Heart left ventricle (tissue), 16 donors: Measurements from ENCODE around the gene IFNAR1. TPM values are rescaled to one million over a fixed set of nuclear protein-coding genes. Genes with fewer than 3 reads are reported as not detected.

Experiments used
- ATAC-seq, 4 donors: fragments of 200-7000 bp; cut with Tn5 transposase; one replicate each; pipeline ENCODE4 v1.9.1; 2020 to 2022; ENCODE audit warnings: moderate library complexity in 4 of 4, mild to moderate bottlenecking in 3 of 4, moderate number of reproducible peaks in 1 of 4
- DNase-seq, 5 donors: peaks; one replicate each; pipeline ENCODE4 v3.0.0-alpha.2; 2020
- H3K27ac ChIP-seq, 12 donors: fragments of 200-600 bp; sonication (generic) in 4 of 12; one replicate each; pipeline versions ENCODE4 v1.5.0 to v1.8.0; 2016 to 2022; ENCODE audit warnings: mild to moderate bottlenecking in 2 of 12
- H3K27me3 ChIP-seq, 9 donors: fragments of 200-600 bp; sonication (generic) in 2 of 9; one replicate each; pipeline versions ENCODE4 v1.5.1 to v1.8.0; 2016 to 2022; ENCODE audit warnings: mild to moderate bottlenecking in 3 of 9
- H3K36me3 ChIP-seq, 9 donors: fragments of 200-600 bp; sonication (generic) in 2 of 9; one replicate each; pipeline versions ENCODE4 v1.5.0 to v1.8.0; 2018 to 2022; ENCODE audit warnings: mild to moderate bottlenecking in 2 of 9
- H3K4me1 ChIP-seq, 12 donors: fragments of 200-600 bp; sonication (generic) in 4 of 12; one replicate each; pipeline versions ENCODE4 v1.5.0 to v1.8.0; 2016 to 2022; ENCODE audit warnings: mild to moderate bottlenecking in 3 of 12
- H3K4me3 ChIP-seq, 12 donors: fragments of 200-600 bp; sonication (generic) in 4 of 12; one replicate each; pipeline versions ENCODE4 v1.5.0 to v1.8.0; 2017 to 2022; ENCODE audit warnings: mild to moderate bottlenecking in 9 of 12, moderate library complexity in 4 of 12
- H3K9me3 ChIP-seq, 12 donors: fragments of 200-600 bp; sonication (generic) in 4 of 12; one replicate each; pipeline versions ENCODE4 v1.5.0 to v1.8.0; 2016 to 2022; ENCODE audit warnings: mild to moderate bottlenecking in 1 of 12
- POLR2A ChIP-seq, 2 donors: fragments of 450-650 bp; IDR thresholded peaks; one replicate each; pipeline ENCODE4 v1.6.1; 2017; ENCODE audit warnings: antibody characterized with exemption in 2 of 2, mild to moderate bottlenecking in 2 of 2, moderate library complexity in 2 of 2
- WGBS, 4 donors: extraction: QIAGEN DNeasy Blood & Tissue Kit in 2 of 4; methylation state at CpG; one replicate each; pipeline versions ENCODE4 v1.1.5 to v1.1.7; 2013 to 2018; 5-methylcytosine and 5-hydroxymethylcytosine counted together
- intact Hi-C, 10 donors: fragments of 100-400 bp; cut with DNase I; formaldehyde crosslinking; loops; one replicate each; pipeline versions ENCODE4 v1.11.1 to v1.14.2; 2022
- polyA plus RNA-seq, 2 donors: library from polyadenylated mRNA; stranded (reverse); fragments of 200-250 nt; gene quantifications; one replicate each; pipeline ENCODE4 v1.2.3, GENCODE V29; 2013
- total RNA-seq, 9 donors: library from RNA; depleted of rRNA in 2 of 9; stranded (reverse); fragments of >200 nt in 2 of 9; fragmentation: NEBNext Ultra II Directional in 3 of 9; extraction: Animal tissue kit (Norgen Biotek cat#: 25700) in 3 of 9; gene quantifications; one replicate each; pipeline versions ENCODE4 v1.1.0 to v1.2.4, GENCODE V29; 2016 to 2023
- TF ChIP-seq, protein P1 (sequence below), 12 donors: fragments of 200-600 bp; sonication (generic) in 4 of 12; IDR thresholded peaks; one replicate each; pipeline versions ENCODE4 v1.5.0 to v1.8.0; 2018 to 2022; ENCODE audit warnings: antibody characterized with exemption in 12 of 12, mild to moderate bottlenecking in 5 of 12
- donor health status: ischemic (EF 13 %, LVEDD 7.1; RV severe dilation, severe dysfunction).
- donor health status: healthy with polysubstance abuse.
- donor health status: DM: no; HTN: yes; CAD: no.
- donor health status: DM: no; HTN: no; CAD: no.
- donor health status: ischemic (EF 25% LVEDD 6.9; RV normal size, moderate dysfunction).
- donor health status: ischemic (EF 25% LVEDD 5.7; RV mildly dilated, moderate dysfunction).
- donor health status: healthy.
- donor health status: DM: yes; HTN: yes; CAD: no.
- donor health status: ischemic (EF 35%, LVEDD 5.7; RV mildly dilated, moderate dysfunction).
- donor health status: nonischemic (EF 11% LVEDD 7.7; RV severe dilation, severe dysfunction).
- donor health status: DM: yes; HTN: yes; CAD: no.
- donor health status: PGD.
- donor health status: ischemic (EF 29% LVEDD 5.4; RV normal size, mild dysfunction).
- donor health status: nonischemic (EF 23%, LVEDD 6.1; RV moderate dilation, normal function).

The IFNAR1 gene
- total and polyA plus RNA-seq, 11 donors, result 6.5 to 38.9 (median 22.5) TPM

DNA sequence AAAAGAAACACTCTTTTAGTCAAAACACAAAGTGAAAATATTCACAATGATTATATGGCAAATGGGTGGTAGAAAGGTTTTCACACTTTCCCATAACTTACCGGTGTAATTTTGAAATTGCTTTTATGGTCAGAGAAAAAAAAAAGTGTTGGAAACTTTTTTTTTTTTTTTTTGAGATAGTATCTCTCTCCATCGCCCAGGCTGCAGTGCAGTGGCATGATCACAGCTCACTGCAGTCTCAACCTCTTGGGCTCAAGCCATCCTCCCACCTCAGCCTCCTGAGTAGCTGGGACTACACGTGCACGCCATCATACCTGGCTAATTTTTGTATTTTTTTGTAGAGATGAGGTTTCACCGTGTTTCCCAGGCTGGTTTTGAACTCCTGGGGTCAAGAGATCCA is 81.7 kb downstream of the IFNAR1 start:
- no peak for TF ChIP-seq POLR2A (IDR thresholded peaks at IDR 0.05)
- TF ChIP-seq, protein P1, sequence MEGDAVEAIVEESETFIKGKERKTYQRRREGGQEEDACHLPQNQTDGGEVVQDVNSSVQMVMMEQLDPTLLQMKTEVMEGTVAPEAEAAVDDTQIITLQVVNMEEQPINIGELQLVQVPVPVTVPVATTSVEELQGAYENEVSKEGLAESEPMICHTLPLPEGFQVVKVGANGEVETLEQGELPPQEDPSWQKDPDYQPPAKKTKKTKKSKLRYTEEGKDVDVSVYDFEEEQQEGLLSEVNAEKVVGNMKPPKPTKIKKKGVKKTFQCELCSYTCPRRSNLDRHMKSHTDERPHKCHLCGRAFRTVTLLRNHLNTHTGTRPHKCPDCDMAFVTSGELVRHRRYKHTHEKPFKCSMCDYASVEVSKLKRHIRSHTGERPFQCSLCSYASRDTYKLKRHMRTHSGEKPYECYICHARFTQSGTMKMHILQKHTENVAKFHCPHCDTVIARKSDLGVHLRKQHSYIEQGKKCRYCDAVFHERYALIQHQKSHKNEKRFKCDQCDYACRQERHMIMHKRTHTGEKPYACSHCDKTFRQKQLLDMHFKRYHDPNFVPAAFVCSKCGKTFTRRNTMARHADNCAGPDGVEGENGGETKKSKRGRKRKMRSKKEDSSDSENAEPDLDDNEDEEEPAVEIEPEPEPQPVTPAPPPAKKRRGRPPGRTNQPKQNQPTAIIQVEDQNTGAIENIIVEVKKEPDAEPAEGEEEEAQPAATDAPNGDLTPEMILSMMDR (IDR thresholded peaks at IDR 0.05), result no peak

More for the DNA sequence above, 81.7 kb downstream of the IFNAR1 start:
- no peaks in the 10 kb centered on the region for H3K27me3 ChIP-seq
- peak overlapping the region in 1 of 12 donors; percentile 96 for H3K4me3 ChIP-seq
- peaks cover 0 to 40% (median 4%) of the 10 kb centered on the region in 9 donors for H3K36me3 ChIP-seq
- peaks cover 0 to 74% (median 27%) of the 10 kb centered on the region in 12 donors for H3K4me1 ChIP-seq
- intact Hi-C loops, result no loop called here
- ATAC-seq (no peak), DNase-seq (no peak)
- 71 to 88% (median 76%) methylated on average over 5 of the region's 5 CpGs for WGBS, 4 donors
- no peaks in the 10 kb centered on the region for H3K9me3 ChIP-seq
- H3K27ac ChIP-seq, result no peak overlapping the region

Other genes starting within 250 kb of the IFNAR1 start
- 10 to 100 TPM in 7 of 9 donors, 1 to 10 TPM in 2; 6.5 to 46.7 (median 12.9) TPM for gene IFNAR2, start 95.0 kb upstream of the IFNAR1 start, total RNA-seq
- 1 to 10 TPM; 8.2 to 9.6 TPM for gene IFNAR2, start 95.0 kb upstream of the IFNAR1 start, polyA plus RNA-seq
- 10 to 100 TPM in 3 of 9 donors, 1 to 10 TPM in 6; 4.5 to 28.2 (median 8.3) TPM for gene IL10RB, start 58.6 kb upstream of the IFNAR1 start, total RNA-seq
- 10 to 100 TPM in 1 of 2 donors, 1 to 10 TPM in 1; 7.4 to 12.9 TPM for gene IL10RB, start 58.6 kb upstream of the IFNAR1 start, polyA plus RNA-seq
- gene IFNGR2, start 78.4 kb downstream of the IFNAR1 start, total RNA-seq, result 10 to 100 TPM; 25.1 to 83.3 (median 35.7) TPM
- gene IFNGR2, start 78.4 kb downstream of the IFNAR1 start, polyA plus RNA-seq, result 10 to 100 TPM; 25.1 to 27.3 TPM
- 10 to 100 TPM; 23.5 to 44.2 (median 31.2) TPM for gene TMEM50B, start 155.0 kb downstream of the IFNAR1 start, total RNA-seq
- 10 to 100 TPM; 26.5 to 47.4 TPM for gene TMEM50B, start 155.0 kb downstream of the IFNAR1 start, polyA plus RNA-seq
- gene DNAJC28, start 166.7 kb downstream of the IFNAR1 start, total RNA-seq, result 10 to 100 TPM in 1 of 9 donors, 1 to 10 TPM in 8; 2.5 to 10.3 (median 6.6) TPM
- 1 to 10 TPM; 3.1 to 5.8 TPM for gene DNAJC28, start 166.7 kb downstream of the IFNAR1 start, polyA plus RNA-seq
- 10 to 100 TPM; 35.7 to 53.1 (median 40.7) TPM for gene GART, start 217.1 kb downstream of the IFNAR1 start, total RNA-seq
- 10 to 100 TPM in 1 of 2 donors, 1 to 10 TPM in 1; 9.0 to 48.6 TPM for gene GART, start 217.1 kb downstream of the IFNAR1 start, polyA plus RNA-seq
- 100 to 1,000 TPM in 8 of 9 donors, 10 to 100 TPM in 1; 90.7 to 201 (median 134) TPM for gene SON, start 218.1 kb downstream of the IFNAR1 start, total RNA-seq
- gene SON, start 218.1 kb downstream of the IFNAR1 start, polyA plus RNA-seq, result 10 to 100 TPM; 78.0 to 99.6 TPM